Dermis blood vessel endothelial cell (primary cell): ENCODE results near the gene ANKK1. TPM values are rescaled to one million over a fixed set of nuclear protein-coding genes. Genes with fewer than 3 reads are reported as not detected.

Source experiments
- total RNA-seq: library from RNA; depleted of rRNA; stranded (reverse); fragments of >200 nt; gene quantifications from 2 replicates; pipeline ENCODE4 v1.2.3, GENCODE V29; 2014

Gene ANKK1
- total RNA-seq, 1 donor from 2014 or later, result not detected

Other genes with a start within 250 kb of the ANKK1 start
- 4.4 and 5.4 TPM in 2 replicates for gene TTC12, start 73.2 kb upstream of the ANKK1 start, total RNA-seq
- gene DRD2, start 87.6 kb downstream of the ANKK1 start, total RNA-seq, result not detected in 2 replicates